GM21529 (cell line): ENCODE data around the gene PATJ.
"Not testable (repeated sequence)": the region's sequence is repeated elsewhere in the genome, so short reads cannot be mapped to it uniquely, and the experiment has no call there.

Source experiments
- ATAC-seq: cut with Tn5 transposase; IDR thresholded peaks from one replicate; pipeline ENCODE4 v1.9.1; 2021; ENCODE audit not compliant: unreplicated experiment

PATJ gene

GRCh38 chr1:61936839-61937238 lies 194.6 kb downstream of the PATJ start:
- no peak for ATAC-seq

GRCh38 chr1:61941794-61942193 lies 199.5 kb downstream of the PATJ start:
- no peak for ATAC-seq

- no peak for ATAC-seq
Observed at GRCh38 chr1:61942856-61943255, 200.6 kb downstream of the PATJ start.

GRCh38 chr1:61948685-61949084 lies 206.4 kb downstream of the PATJ start:
- not testable (repeated sequence) for ATAC-seq

- ATAC-seq, result no peak
Observed at GRCh38 chr1:61950418-61950817, 208.1 kb downstream of the PATJ start.

GRCh38 chr1:61951731-61952580 lies 209.7 kb downstream of the PATJ start:
- no peak for ATAC-seq

GRCh38 chr1:61952675-61953074 lies 210.4 kb downstream of the PATJ start:
- no peak for ATAC-seq

GRCh38 chr1:61953076-61953789 lies 211.0 kb downstream of the PATJ start:
- no peak for ATAC-seq

GRCh38 chr1:61953790-61954150 lies 211.5 kb downstream of the PATJ start:
- ATAC-seq, result no peak

- ATAC-seq, result no peak
Observed at GRCh38 chr1:61955261-61955660, 213.0 kb downstream of the PATJ start.

GRCh38 chr1:61956016-61956645 lies 213.9 kb downstream of the PATJ start:
- ATAC-seq, result no peak

GRCh38 chr1:61956784-61957183 lies 214.5 kb downstream of the PATJ start:
- no peak for ATAC-seq

GRCh38 chr1:61961009-61961408 lies 218.7 kb downstream of the PATJ start:
- ATAC-seq, result no peak

GRCh38 chr1:61962631-61963030 lies 220.4 kb downstream of the PATJ start:
- ATAC-seq, result no peak

GRCh38 chr1:61966450-61967225 lies 224.4 kb downstream of the PATJ start:
- not testable (repeated sequence) for ATAC-seq

- no peak for ATAC-seq
Observed at GRCh38 chr1:61967750-61968149, 225.5 kb downstream of the PATJ start.

GRCh38 chr1:61968869-61969268 lies 226.6 kb downstream of the PATJ start:
- ATAC-seq, result no peak

GRCh38 chr1:61973100-61973837 lies 231.0 kb downstream of the PATJ start:
- no peak for ATAC-seq

GRCh38 chr1:61975638-61976037 lies 233.4 kb downstream of the PATJ start:
- ATAC-seq, result no peak

GRCh38 chr1:61976566-61976965 lies 234.3 kb downstream of the PATJ start:
- ATAC-seq, result no peak
